SHP77 treated with DMSO at 0.1 percent for 48 hours (cell line): ENCODE data around the gene POLR1C.
"Not testable (repeated sequence)": the region's sequence is repeated elsewhere in the genome, so short reads cannot be mapped to it uniquely, and the experiment has no call there.

ENCODE experiments used
- DNase-seq: peaks from one replicate; lab custom pipeline; 2025; lab: John Stamatoyannopoulos, UW

POLR1C gene

DNA sequence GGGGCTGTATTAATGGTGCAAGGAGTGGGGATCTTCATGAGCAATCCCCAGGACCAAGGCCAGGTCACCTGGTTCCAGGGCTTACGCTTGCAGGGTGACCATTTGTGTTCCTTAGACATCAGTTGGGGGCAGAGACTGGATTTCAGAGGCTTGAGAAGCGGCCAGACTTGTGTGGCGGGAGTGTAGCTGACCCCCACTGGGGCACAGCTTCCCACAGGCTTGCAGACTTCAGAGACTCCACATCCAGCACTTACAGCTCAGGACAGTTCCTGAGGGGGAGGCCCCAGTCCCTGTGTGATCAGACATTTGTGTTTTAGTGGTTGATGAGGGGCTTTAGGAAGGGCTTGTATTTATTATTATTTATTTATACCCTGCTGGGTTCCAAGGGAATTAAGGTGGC is 24.2 kb upstream of the POLR1C start:
- no peak for DNase-seq

GRCh38 chr6:43493230-43493629 is 23.7 kb upstream of the POLR1C start:
- no peak for DNase-seq

DNA sequence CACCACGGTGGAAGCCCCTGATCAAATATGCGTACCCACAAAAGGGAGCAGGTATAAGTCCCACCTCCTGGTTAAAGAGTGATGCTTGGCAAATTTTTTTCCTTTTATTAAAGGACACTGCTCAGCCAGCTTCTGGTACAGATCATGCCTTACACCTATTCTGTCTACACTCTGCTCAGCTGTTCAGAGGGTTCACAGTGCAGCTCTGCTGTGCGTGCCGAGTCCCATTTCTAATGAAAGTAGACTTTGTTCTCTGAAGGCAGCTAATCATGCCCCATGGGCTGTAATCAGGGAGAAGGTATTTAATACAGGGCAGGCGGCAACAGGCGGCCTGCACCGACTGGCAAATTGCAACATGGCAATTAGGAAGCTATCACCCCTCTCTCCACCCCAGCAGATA is 23.1 kb upstream of the POLR1C start:
- no peak for DNase-seq

GRCh38 chr6:43494321-43494720 is 22.6 kb upstream of the POLR1C start:
- DNase-seq: no peak

- DNase-seq: no peak
Measured at GRCh38 chr6:43494766-43495165, 22.1 kb upstream of the POLR1C start.

DNA sequence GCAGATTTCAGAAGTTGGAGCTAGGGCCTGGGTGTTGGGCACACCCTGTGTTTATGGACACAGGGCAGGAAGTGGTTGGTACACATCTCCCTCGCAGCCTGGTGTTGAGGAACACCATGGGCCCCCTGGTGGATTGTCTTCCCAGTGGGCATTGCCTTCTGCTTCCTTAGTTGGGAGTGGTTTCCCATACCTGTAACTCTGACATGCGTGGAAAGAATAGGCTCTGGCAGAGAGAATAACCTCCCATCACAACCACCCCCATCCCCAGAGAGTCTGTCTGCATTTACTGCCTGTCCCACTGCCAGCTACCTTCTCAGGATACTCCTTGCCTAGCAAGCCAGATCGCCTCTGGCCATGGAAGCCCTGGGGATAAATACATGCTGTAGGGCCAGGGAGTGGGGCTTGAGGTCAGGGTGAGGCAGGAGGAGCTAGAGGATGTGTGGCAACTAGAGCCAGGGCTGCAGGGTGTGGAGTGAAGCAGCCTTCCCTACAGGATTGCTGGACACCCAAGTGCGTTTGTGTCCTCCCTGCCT is 21.4 kb upstream of the POLR1C start:
- no peak for DNase-seq

DNA sequence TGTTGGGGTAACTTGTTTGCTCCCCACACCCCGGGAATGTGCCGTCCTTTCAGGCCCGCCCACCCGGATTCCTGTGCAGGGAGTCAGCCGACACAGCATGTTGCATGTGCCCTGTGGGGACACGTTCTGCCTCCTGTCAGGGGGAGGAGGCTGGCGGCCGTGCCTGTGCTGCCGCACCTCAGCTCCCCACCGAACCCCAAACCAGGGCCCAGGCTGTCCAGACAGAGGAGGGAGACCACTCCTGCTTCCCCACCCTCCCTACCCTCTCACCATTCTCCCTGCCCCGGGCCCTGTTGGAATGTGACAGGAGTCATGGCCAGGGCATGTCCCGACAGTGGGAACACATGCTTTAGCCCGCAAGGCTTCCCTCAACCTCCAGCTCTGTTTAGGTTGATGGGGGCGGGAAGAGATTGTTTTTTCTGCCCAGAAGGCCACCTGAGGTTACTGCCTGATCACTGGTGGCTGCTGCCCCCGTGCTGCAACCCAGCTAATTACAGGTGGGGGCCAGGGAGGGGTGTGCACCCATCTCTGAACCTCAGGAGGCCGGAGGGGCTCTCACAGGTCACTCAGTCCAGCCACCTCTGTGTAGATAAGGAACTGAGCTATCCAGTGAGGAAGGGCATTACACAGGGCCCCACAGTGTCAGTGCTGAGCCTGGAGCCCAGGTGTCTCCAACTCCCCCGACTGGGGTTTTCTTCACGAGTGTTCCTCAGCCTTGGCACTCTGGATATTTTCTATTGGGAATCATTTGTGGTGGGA is 20.3 kb upstream of the POLR1C start:
- no peak for DNase-seq

DNA sequence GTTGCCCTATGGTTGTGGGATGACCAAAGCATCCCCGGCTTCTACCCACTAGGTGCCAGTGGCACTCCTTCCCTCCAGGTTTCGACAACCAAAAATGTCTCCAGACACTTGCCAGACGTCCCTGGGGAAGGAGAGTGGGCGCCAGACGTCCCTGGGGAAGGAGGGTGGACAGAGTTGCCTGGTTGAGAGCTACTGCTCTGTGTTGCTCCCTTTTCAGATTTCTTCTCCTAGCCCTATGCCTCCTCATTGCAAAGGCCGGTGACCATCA is 19.8 kb upstream of the POLR1C start:
- DNase-seq: no peak

DNA sequence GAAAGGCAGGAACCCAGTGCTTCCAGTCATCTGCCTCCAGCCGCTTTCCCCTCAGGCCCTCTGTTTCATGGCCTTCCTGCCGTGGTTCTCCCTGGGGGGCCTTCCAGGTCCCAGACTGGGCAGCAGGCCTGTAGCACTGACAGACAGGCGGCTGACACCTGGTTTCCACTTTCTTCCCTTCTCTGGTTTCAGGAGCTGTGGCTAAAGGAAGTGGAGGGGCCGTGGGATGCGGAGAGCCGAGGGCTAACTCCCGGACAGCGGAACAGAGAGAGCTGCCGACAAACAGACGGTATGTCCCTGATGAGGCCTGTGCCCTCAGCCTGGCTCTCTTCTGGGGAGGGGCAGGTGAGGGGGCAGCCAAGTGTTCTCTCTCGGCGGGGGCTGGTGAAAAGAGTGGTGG is 19.2 kb upstream of the POLR1C start:
- DNase-seq: no peak

DNA sequence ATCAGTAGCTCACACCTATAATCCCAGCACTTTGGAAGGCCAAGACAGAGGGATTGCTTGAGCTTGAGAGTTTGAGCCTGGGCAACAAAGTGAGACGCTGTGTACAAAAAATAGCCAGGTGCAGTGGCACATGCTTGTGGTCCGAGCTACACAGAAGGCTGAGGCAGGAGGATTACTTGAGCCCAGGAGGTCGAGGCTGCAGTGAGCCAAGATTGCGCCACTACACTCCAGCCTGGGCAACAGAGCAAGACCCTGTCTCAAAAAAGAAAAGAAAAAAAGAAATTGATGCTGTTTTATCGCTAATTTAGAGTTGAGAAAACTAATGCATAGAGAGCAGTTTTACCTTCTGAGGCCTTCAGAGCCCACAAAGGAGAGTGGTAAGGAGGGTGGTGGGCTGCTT is 18.6 kb upstream of the POLR1C start:
- not testable (repeated sequence) for DNase-seq

DNA sequence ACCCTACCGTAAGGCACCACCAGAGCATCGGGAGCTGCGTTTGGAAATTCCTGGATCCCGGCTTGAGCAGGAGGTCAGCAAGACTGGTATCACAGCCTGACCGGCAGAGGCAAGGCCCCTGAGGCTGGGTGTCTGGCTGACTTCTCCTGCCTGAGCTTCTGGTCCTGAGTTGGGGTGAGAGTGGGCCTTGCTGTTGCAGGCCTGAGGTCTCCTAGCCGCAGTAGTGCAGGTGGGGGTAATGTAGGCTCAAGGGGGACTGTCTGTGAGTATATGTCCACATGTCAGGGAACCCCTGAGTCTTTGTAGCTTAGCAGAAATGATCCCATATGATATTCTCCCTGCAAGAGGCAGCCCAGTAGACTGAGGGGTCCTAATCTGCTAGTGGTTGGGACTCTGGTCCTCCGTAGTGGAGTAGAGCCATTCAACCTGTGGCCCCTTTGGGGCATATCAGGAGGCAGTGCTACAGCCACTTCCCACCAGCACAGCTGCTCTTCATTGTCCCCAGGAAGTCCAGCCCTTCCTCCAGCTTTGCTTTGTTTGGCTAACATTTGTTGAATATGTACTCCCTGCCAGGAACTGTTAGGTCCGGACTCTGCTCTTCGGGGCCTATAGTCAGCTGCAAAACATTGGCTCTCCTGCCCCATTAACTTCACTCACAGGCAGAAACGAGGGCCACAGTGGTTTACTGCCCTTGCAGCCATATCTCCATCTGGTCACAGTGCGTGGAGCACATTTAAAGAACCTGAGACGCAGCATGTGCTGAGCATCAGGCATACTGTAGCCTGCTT is 17.7 kb upstream of the POLR1C start:
- DNase-seq: no peak

GRCh38 chr6:43500921-43501320 is 16.0 kb upstream of the POLR1C start:
- DNase-seq: no peak

DNA sequence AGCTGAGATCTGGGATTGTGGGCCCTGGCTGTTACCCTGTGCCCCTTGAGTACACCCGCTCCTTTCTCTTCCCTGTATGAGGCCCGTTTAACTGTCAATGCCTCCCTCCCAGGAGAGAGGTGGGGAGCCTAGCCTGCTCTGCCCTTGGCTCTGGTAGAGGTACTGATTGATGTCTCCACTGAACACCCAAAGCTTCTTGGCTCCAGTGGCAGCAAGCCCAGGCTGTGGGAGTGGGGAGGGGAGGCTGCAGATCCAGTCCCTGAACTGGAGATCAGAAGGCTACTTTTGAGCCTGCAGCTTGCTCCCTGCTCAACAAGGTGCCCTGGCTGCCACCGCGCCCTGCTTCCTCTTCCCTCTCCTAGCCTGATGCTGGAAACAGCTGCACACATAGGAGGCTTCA is 14.2 kb upstream of the POLR1C start:
- DNase-seq: no peak

- no peak for DNase-seq
Measured at GRCh38 chr6:43503443-43503842, 13.4 kb upstream of the POLR1C start.

- no peak for DNase-seq
Measured at GRCh38 chr6:43504756-43505593, 11.9 kb upstream of the POLR1C start.

GRCh38 chr6:43505718-43506117 is 11.2 kb upstream of the POLR1C start:
- DNase-seq: no peak

- DNase-seq: no peak
Measured at GRCh38 chr6:43506171-43506570, 10.7 kb upstream of the POLR1C start.

DNA sequence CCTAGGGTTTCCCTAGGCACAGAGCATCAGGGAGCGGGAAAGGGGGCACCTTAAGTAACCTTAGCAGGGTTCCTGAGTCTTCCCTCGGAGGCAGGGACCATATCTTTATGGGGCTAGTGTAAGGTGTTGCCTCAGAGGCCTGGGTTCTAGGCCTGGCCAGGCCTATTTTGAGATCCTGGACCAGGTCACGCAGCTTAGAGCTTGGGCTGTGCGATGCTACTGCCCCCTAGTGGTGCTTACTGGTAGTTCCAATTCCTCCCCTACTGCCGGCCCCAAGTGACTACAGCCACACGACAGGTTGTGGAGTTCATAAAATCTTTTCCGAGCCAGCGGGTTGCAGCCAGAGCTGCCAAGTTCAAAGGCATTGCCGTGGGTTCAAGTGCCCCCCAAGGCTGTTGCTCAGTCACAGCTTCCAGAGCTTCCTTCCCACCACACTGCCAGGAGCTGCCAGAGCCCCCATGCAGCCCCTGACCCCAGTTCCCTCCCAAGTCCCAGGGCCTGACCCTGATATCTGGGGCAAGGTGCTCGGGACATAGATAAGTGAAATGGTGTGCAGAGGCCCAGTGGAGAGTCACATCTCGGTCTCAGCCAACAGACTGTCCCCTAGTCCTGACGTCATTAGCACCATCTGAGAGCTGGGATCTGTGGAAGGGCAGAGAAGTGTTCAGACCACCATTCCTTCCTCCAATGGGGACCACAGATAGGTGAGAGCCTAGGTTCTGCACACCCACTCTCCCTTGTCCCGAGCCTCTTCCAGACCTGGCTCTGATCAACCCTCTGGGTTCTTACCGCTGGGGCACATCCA is 10.0 kb upstream of the POLR1C start:
- DNase-seq: peak; percentile 26

DNA sequence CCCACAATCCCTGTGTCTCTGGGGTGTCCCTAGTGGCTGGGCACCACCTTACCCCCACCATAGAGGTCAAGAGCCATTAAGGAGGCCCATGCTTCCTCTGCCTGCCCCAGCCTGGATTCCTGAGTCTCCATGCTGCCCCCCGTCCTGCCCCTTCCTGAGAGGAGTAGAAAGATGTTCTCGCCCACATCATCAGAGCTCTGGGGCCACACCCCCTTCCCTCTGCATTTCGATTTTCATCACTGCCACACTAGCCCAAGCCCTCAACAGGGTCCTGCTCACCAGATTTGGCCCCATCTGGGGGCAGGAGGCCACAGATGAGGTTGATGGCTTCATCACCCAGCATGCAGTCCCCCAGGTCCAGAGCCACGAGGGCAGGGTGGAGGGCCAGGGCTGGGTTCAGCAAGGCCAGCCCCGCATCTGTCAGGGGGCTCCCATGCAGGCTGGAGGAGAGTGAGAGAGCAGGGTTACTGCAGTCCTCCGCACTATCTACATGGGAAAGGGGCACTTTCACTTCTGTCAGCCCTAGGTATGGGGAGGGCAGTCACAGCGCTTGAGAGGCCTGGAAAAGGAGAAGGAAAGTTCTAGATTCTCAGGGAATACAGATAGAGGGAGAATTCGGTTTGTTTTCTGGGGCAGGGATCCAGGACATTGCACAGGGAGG is 8.3 kb upstream of the POLR1C start:
- no peak for DNase-seq

GRCh38 chr6:43509142-43509983 is 7.5 kb upstream of the POLR1C start:
- DNase-seq: no peak
